Peyer's patch (tissue), 4 donors: ENCODE measurements around the gene PXMP2.

Source experiments
- CTCF ChIP-seq, 6 experiments: fragments of 450-650 bp in 4 of 6; fragments of 200-600 bp in 2 of 6; sonication (generic) in 1 of 6; IDR thresholded peaks; one replicate each; pipeline ENCODE4 v1.5.1; 2017 to 2019; ENCODE audit warnings: antibody characterized with exemption in 6 of 6, mild to moderate bottlenecking in 3 of 6, moderate library complexity in 1 of 6
- POLR2A ChIP-seq, 2 donors: fragments of 450-650 bp; IDR thresholded peaks; one replicate each; pipeline ENCODE4 v1.5.1; 2017; ENCODE audit warnings: antibody characterized with exemption in 2 of 2, mild to moderate bottlenecking in 2 of 2, moderate library complexity in 2 of 2

GRCh38 chr12:132713123-132713522 lies 25.7 kb downstream of the PXMP2 start:
- TF ChIP-seq CTCF (IDR thresholded peaks at IDR 0.05) (no peak), POLR2A (IDR thresholded peaks at IDR 0.05) (no peak)
